AG09309 (cell line): ENCODE data around the gene ERH.
A peak's percentile ranks its signal among the peaks of the same experiment; 100 is the strongest.

Experiments
- DNase-seq: peaks from one replicate; pipeline ENCODE4 v3.0.0-alpha.2; 2010; ENCODE audit warnings: low read depth
- H3K4me3 ChIP-seq: 2 replicates; pipeline ENCODE4 v1.5.1; 2011; ENCODE audit warnings: mild to moderate bottlenecking, low read depth, low read length, moderate library complexity; ENCODE audit not compliant: control insufficient read depth
- TF ChIP-seq, protein P1 (sequence below): IDR thresholded peaks from 2 replicates; pipeline ENCODE4 v1.5.1; 2011; ENCODE audit warnings: mild to moderate bottlenecking, low read depth, low read length, inconsistent platforms; ENCODE audit not compliant: insufficient read depth, control insufficient read depth; ENCODE audit errors: missing control alignments

The ERH gene

DNA sequence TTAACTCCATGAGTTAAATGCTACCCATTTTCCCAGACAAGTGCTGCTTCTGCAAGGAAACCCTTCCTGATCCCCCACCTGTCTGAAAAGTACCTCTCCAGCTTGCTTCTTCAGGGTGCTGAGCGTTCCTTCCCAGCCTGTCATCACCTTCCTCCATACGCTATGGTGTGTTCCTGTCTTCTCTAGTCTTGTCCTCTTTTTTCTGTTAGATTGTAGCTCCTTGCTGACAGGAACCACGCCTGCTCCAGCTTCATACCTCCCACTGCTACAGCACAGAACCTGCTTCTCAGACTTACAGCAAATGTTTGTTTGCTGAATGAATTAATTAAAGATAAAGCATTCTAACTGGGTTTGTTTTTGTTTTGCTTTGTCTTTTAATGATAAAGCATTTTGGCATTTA is 39.1 kb downstream of the ERH start:
- TF ChIP-seq, protein P1, sequence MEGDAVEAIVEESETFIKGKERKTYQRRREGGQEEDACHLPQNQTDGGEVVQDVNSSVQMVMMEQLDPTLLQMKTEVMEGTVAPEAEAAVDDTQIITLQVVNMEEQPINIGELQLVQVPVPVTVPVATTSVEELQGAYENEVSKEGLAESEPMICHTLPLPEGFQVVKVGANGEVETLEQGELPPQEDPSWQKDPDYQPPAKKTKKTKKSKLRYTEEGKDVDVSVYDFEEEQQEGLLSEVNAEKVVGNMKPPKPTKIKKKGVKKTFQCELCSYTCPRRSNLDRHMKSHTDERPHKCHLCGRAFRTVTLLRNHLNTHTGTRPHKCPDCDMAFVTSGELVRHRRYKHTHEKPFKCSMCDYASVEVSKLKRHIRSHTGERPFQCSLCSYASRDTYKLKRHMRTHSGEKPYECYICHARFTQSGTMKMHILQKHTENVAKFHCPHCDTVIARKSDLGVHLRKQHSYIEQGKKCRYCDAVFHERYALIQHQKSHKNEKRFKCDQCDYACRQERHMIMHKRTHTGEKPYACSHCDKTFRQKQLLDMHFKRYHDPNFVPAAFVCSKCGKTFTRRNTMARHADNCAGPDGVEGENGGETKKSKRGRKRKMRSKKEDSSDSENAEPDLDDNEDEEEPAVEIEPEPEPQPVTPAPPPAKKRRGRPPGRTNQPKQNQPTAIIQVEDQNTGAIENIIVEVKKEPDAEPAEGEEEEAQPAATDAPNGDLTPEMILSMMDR, result no peak
- H3K4me3 ChIP-seq, result no peak overlapping the region
- no peak for DNase-seq

DNA sequence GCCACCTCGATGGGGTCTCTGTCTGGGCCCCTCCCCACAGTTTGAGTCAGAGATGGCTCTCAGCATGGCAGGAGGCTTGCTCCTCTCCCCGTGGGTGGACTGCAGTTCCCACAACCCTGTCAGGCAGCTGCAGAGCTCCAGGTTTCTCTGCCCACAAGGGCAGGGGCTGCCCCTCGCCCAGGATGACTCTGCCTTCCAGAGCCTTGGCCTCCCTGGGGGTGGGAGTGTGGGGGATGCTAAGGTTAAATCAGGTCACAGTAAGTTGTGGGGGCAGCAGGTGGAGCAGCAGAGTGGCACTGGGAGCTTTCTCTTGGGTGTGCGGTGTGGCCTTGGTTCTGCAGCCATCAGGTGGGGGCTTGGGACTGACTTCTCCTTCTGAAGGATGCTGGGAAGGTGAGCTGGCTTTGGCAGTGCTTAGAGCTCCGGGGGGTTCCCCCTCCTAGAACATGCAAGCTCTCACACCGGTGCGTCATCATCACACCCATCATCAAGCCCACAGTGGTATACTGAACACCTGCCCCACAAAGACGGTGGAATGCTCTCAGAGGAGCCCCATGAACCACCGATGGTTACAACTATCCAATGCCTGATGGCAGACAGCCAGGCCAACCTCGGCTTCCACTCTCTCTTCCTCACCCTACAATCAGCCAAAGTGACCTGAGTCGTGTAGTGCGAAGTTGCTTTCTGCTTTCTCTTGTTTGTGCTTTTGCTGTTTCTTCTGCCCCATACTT is 39.7 kb downstream of the ERH start:
- no peak overlapping the region for H3K4me3 ChIP-seq
- TF ChIP-seq, protein P1, result no peak
- no peak for DNase-seq

DNA sequence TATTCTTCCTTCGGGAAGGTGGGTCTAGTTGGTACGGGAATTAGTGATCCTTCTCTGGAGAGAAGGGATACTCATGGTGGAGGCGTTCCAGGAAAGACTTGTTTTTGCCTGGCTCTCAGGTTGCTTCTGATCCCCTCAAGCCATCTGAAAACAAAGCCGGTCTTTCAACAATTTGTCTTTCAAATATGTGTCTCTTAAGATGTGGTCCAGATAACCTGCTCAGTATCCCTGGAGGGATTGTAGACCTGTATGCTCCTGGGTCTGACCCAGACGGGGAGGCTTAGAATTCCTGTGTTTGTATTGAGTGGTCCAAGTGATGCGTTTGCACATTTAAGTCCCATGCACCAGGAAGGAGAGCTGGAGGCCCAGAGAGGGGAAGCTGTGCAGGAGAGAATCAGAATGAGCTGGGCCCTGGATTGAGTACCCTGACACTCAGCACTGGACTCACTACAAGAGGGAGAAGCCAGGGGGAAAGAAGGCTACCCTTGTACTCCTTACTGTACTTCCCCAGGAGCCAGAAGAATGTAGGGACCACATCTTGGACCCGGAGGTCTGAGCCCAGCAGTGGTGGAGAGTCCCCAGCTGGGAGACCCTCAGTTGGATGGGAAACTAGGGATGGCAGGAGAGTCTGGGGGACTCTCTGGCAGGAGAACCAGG is 40.4 kb downstream of the ERH start:
- TF ChIP-seq, protein P1, result no peak
- H3K4me3 ChIP-seq, result no peak overlapping the region
- DNase-seq, result no peak

DNA sequence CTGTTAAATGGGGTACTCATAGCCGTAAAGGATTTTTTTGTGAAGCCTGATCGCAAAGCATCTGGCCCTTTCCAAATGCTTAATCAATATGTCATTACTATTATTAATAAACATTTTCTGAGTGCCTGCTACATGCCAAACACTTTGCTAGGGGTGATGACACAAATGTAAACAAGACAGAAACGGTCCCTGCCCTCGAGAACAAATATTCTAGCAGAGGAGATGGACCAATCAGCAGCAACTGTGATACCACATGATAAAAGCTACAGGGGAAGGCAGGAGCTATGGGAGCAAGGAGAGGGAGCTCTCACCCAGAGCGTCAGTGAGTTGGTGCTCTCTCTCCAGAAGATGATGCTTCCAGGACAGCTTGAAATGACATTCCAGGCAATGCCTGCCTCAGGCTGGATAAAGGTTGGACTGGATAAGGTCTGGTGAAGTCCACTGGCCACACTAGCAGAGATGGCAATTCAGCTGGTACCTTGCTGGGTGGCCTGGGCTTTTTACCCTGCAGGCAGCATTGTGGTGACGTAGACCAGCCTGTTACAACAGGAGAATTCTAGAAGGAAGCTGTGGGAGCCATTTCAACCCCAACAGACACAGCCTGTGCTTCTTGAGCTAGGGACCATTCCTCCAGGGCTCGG is 41.1 kb downstream of the ERH start:
- no peak for DNase-seq
- no peak overlapping the region for H3K4me3 ChIP-seq

DNA sequence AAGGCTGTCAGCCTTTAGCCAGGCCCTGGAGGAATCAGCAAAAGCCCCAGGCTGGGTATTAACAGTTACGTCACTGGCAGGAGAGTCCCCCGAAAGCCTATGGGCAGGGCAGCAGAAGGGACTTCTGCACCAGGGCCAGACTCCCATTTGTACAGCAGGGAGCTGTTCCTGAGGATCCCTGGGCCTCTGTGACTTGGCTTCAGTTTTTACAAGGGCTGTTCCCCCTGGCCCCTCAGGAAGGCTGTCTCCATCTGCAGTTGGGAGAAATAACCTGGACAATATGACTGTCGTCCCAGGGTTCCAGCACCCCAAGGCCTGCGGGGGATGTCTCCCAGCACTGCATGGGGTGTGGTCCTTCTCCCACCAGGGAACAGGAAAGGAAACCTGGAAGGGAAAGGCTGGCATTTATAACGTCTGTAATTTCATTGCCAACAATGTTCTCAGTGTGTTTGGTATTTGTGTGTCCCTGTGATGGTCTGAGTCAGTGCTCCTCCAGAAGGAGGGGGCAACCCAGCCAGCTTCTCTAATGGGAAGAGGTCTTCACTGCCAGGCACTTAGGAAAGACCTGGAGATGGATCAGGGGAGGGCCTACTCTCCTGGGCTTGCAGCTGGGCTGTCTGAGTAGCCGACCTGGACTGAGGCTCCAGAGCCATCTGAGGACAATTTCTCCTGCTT is 42.4 kb downstream of the ERH start:
- TF ChIP-seq, protein P1, result no peak
- no peak overlapping the region for H3K4me3 ChIP-seq
- peak; percentile 25 for DNase-seq

More for the DNA sequence above, 41.1 kb downstream of the ERH start:
- TF ChIP-seq, protein P1, result no peak

DNA sequence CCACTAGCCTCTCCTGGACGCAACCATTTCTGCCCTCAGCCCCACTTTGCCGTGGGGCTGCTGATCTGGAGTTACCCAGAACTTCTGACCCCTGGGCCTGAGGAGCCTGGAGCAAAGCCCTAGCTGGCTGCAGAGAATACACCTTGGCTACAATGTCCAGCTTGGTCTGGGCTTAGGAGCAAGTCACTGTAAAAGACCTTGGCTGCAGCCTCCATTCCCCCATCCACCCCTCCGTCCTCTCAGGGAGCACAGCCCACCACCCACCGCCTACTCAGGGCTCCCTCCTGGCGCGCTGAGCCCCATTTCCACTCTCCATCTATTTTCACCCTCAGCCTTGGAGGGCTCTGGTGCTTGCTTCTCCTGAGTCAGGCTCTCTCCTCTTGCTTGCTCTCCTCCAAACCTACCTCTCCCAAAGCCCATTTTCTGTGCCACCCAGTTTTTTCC is 42.9 kb downstream of the ERH start:
- TF ChIP-seq, protein P1, result no peak
- DNase-seq, result no peak
- no peak overlapping the region for H3K4me3 ChIP-seq
